SU-DHL-6 (cell line): ENCODE measurements around the gene NFIA.

Experiments used
- EZH2phosphoT487 ChIP-seq: fragments of 200-600 bp; sonication (generic), shearing (Covaris generic); conservative IDR thresholded peaks from 2 replicates; pipeline ENCODE4 v1.6.1; 2018; ENCODE audit warnings: mild to moderate bottlenecking, antibody characterized with exemption, low read length, moderate library complexity, mixed read lengths
- TF ChIP-seq, protein P1 (sequence below): fragments of 200-600 bp; sonication (generic); IDR thresholded peaks from one replicate; pipeline ENCODE4 v1.5.1; 2017; ENCODE audit warnings: antibody characterized with exemption, mild to moderate bottlenecking, low read length, moderate library complexity; ENCODE audit not compliant: insufficient read depth, poor library complexity, severe bottlenecking

DNA sequence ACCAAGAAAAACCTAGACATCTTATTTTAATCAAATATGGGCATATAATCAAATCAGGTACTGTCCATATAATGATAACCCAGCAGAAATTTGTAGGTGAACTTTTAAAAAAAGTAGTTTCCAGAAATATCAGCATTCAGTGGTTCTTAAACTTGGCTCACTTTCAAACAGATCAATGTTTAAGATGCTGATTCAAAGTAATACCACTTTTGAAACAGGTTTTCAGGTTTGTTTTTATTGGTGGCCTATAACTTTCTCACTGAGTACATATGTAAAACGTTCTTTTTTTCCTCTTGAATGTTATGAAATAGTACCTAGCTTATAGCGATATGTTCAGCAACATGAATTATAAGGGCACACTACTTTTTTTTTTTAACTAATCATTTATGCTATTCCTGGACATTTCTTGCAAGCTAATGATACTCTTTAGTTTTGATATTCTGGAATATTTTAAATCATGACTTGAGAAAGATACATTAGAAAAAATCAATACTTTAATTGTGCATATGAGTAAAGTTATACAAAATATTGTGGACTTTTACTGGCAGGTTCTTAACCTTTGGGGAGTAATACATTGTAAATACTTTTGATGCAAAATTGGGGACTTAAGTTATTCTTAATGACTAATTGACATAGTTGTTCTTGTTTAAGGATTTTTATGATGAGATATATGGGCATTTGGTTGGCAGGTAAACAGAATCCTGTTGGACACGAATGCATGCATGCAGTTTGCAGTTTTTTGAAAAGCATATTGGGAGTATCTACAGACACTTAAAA is 3.0 kb downstream of the NFIA start:
- TF ChIP-seq, protein P1, sequence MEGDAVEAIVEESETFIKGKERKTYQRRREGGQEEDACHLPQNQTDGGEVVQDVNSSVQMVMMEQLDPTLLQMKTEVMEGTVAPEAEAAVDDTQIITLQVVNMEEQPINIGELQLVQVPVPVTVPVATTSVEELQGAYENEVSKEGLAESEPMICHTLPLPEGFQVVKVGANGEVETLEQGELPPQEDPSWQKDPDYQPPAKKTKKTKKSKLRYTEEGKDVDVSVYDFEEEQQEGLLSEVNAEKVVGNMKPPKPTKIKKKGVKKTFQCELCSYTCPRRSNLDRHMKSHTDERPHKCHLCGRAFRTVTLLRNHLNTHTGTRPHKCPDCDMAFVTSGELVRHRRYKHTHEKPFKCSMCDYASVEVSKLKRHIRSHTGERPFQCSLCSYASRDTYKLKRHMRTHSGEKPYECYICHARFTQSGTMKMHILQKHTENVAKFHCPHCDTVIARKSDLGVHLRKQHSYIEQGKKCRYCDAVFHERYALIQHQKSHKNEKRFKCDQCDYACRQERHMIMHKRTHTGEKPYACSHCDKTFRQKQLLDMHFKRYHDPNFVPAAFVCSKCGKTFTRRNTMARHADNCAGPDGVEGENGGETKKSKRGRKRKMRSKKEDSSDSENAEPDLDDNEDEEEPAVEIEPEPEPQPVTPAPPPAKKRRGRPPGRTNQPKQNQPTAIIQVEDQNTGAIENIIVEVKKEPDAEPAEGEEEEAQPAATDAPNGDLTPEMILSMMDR = no peak
- no peak for TF ChIP-seq EZH2phosphoT487
